Endothelial cell of umbilical vein (primary cell): ENCODE data around the gene MRTFA. TPM values are rescaled to one million over a fixed set of nuclear protein-coding genes. Genes with fewer than 3 reads are reported as not detected.

Source experiments
- BruUV-seq: library from RNA; stranded (reverse); fragments of 400-500 nt; replicated peaks from 2 replicates; lab custom pipeline; 2021; lab: Mats Ljungman, UMichigan
- CTCF ChIA-PET: fragments of 300-600, 350-600 bp; sonication (Branson Sonifier 250); formaldehyde crosslinking; loops from one replicate; lab custom pipeline; 2021; ENCODE audit warnings: antibody characterized with exemption, inconsistent platforms; lab: Charles Lee
- POLR2A ChIA-PET: fragments of 300-600, 350-600 bp; sonication (Branson Sonifier 250); formaldehyde crosslinking; loops from one replicate; lab custom pipeline; 2021; ENCODE audit warnings: antibody characterized with exemption, inconsistent platforms; lab: Charles Lee
- DNase-seq: peaks from one replicate; pipeline ENCODE4 v3.0.0-alpha.2; 2011; ENCODE audit warnings: low read depth, low spot score
- FAIRE-seq: peaks from 2 replicates; lab custom pipeline; 2011; peaks lifted over from hg19 to GRCh38; lab: Jason Lieb, UNC
- H2AFZ ChIP-seq: 2 replicates; pipeline ENCODE4 v1.6.0; 2012; ENCODE audit warnings: low read depth, low read length, control low read depth, inconsistent platforms
- H3K27ac ChIP-seq: 2 replicates; pipeline ENCODE4 v1.5.1; 2011; ENCODE audit warnings: low read depth, mild to moderate bottlenecking, control low read depth, low read length, moderate library complexity; ENCODE audit not compliant: insufficient read depth
- H3K27me3 ChIP-seq, 2 experiments: 2 replicates each; pipeline versions ENCODE4 v1.6.0 to v1.6.1; 2011; ENCODE audit warnings: low read length in 2 of 2, mixed read lengths in 1 of 2; ENCODE audit not compliant: control insufficient read depth in 2 of 2, insufficient read depth in 2 of 2
- H3K36me3 ChIP-seq, 2 experiments: 2 replicates in 1 of 2; 3 replicates in 1 of 2; pipeline ENCODE4 v1.5.1; 2011; ENCODE audit warnings: low read length in 2 of 2, mild to moderate bottlenecking in 1 of 2, moderate library complexity in 1 of 2; ENCODE audit not compliant: control insufficient read depth in 2 of 2, insufficient read depth in 2 of 2; ENCODE audit errors: extremely low read depth in 1 of 2
- H3K4me1 ChIP-seq: 3 replicates; pipeline ENCODE4 v1.5.1; 2011; ENCODE audit warnings: mild to moderate bottlenecking, low read length; ENCODE audit not compliant: control insufficient read depth, insufficient read depth; ENCODE audit errors: extremely low read depth
- H3K4me2 ChIP-seq: 2 replicates; pipeline ENCODE4 v1.6.1; 2011; ENCODE audit warnings: low read length, control low read depth, mixed read lengths; ENCODE audit not compliant: insufficient read depth
- H3K4me3 ChIP-seq, 3 experiments: fragments of 200-600 bp in 1 of 3; sonication (generic), shearing (Covaris generic) in 1 of 3; replicated peaks in 1 of 3; 2 replicates each; pipeline ENCODE4 v1.5.1; 2011 to 2016; ENCODE audit warnings: control low read depth in 3 of 3, low read length in 3 of 3, mild to moderate bottlenecking in 2 of 3, inconsistent platforms in 1 of 3, low read depth in 1 of 3, moderate library complexity in 1 of 3; ENCODE audit not compliant: insufficient read depth in 1 of 3
- H3K79me2 ChIP-seq: 2 replicates; pipeline ENCODE4 v1.6.0; 2012; ENCODE audit warnings: low read length, inconsistent platforms; ENCODE audit not compliant: control insufficient read depth, insufficient read depth
- H3K9ac ChIP-seq: replicated peaks from 2 replicates; pipeline ENCODE3; 2011; ENCODE audit warnings: low read length, control low read depth; ENCODE audit not compliant: insufficient read depth; ENCODE audit errors: extremely low read depth
- H3K9me1 ChIP-seq: replicated peaks from 3 replicates; pipeline ENCODE4 v1.6.0; 2011; ENCODE audit warnings: mild to moderate bottlenecking, low read length; ENCODE audit not compliant: control insufficient read depth, insufficient read depth; ENCODE audit errors: extremely low read depth
- H3K9me3 ChIP-seq: replicated peaks from 2 replicates; pipeline ENCODE4 v1.5.1; 2012; ENCODE audit warnings: low read length, inconsistent platforms; ENCODE audit not compliant: control insufficient read depth, insufficient read depth
- H4K20me1 ChIP-seq: replicated peaks from 2 replicates; pipeline ENCODE3; 2011; ENCODE audit warnings: mild to moderate bottlenecking, low read length; ENCODE audit not compliant: control insufficient read depth, insufficient read depth; ENCODE audit errors: extremely low read depth
- EZH2 ChIP-seq: IDR thresholded peaks from 2 replicates; pipeline ENCODE4 v1.6.1; 2012; ENCODE audit warnings: borderline replicate concordance, low read depth, mild to moderate bottlenecking, moderate library complexity, low read length, inconsistent platforms; ENCODE audit not compliant: severe bottlenecking
- FOS ChIP-seq: IDR thresholded peaks from 2 replicates; pipeline ENCODE4 v1.6.1; 2011; ENCODE audit warnings: mild to moderate bottlenecking, low read length, moderate library complexity, borderline replicate concordance; ENCODE audit not compliant: insufficient read depth
- GATA2 ChIP-seq: IDR thresholded peaks from 2 replicates; pipeline ENCODE4 v1.7.0; 2011; ENCODE audit warnings: low read depth, mild to moderate bottlenecking, moderate library complexity, mixed read lengths, low read length; ENCODE audit not compliant: insufficient read length, insufficient read depth
- JUN ChIP-seq: IDR thresholded peaks from 2 replicates; pipeline ENCODE4 v1.6.1; 2011; ENCODE audit warnings: borderline replicate concordance, low read depth; ENCODE audit not compliant: insufficient read length, insufficient read depth
- MAX ChIP-seq: IDR thresholded peaks from 2 replicates; pipeline ENCODE4 v1.6.1; 2011; ENCODE audit not compliant: insufficient read depth, insufficient read length
- POLR2A ChIP-seq: IDR thresholded peaks from 2 replicates; pipeline ENCODE4 v1.6.1; 2012; ENCODE audit warnings: low read depth, mild to moderate bottlenecking, control low read depth, low read length
- POLR2AphosphoS5 ChIP-seq: IDR thresholded peaks from 2 replicates; pipeline ENCODE4 v1.6.1; 2012; ENCODE audit warnings: low read depth, mild to moderate bottlenecking, control low read depth, low read length, moderate library complexity; ENCODE audit not compliant: insufficient read depth
- dilution Hi-C: fragments of 300-500 bp; cut with MboI; formaldehyde crosslinking; loops from one replicate; pipeline ENCODE4 v1.15.0; 2019; ENCODE audit warnings: low sequenced_read_pairs; ENCODE audit not compliant: extremely low pct_ligation_motif_present
- intact Hi-C: fragments of 100-400 bp; cut with micrococcal nuclease; formaldehyde crosslinking; loops from one replicate; pipeline ENCODE4 v1.10.0; 2022
- polyA plus RNA-seq, 4 experiments: library from polyadenylated mRNA; depleted of rRNA in 3 of 4; stranded (reverse) in 3 of 4; unstranded in 1 of 4; fragments of >200 nt; gene quantifications; 2 replicates each; pipeline versions ENCODE4 v1.2.1 to v1.2.3, GENCODE V29; 2011 to 2012; ENCODE audit warnings: missing spikeins in 1 of 4
- total RNA-seq: library from RNA; stranded (reverse); gene quantifications from 2 replicates; pipeline ENCODE4 v1.2.3, GENCODE V29; 2021
- TF ChIP-seq, protein P1 (sequence below), 2 donors: IDR thresholded peaks; 1 replicate in 1 of 2; 2 replicates in 1 of 2; pipeline ENCODE4 v1.5.1; 2011; ENCODE audit warnings: low read length in 2 of 2, mild to moderate bottlenecking in 2 of 2, moderate library complexity in 2 of 2, control low read depth in 1 of 2, inconsistent platforms in 1 of 2, low read depth in 1 of 2; ENCODE audit not compliant: insufficient read depth in 1 of 2; ENCODE audit errors: extremely low read depth in 1 of 2

MRTFA gene
- total and polyA plus RNA-seq, 2 donors (not counting 3 experiments of a cell fraction or from before 2014, with no cell fraction given) = 13.6 to 44.1 TPM

- Histone ChIP-seq H3K36me3 (no peaks in the 10 kb centered on the region), H3K9me1 (no peaks in the 10 kb centered on the region), H3K4me1 (peaks cover 14% of the 10 kb centered on the region), H3K79me2 (no peaks in the 10 kb centered on the region), H3K4me3 (no peak overlapping the region), H4K20me1 (no peaks in the 10 kb centered on the region), H3K9me3 (no peaks in the 10 kb centered on the region), H3K27me3 (no peaks in the 10 kb centered on the region), H3K27ac (no peak overlapping the region), H2AFZ (no peak overlapping the region), H3K4me2 (no peak overlapping the region), H3K9ac (no peak overlapping the region)
- BruUV-seq = no TSS peak
- DNase-seq (no peak), FAIRE-seq (no peak)
- intact Hi-C loops = no loop called here
- POLR2A ChIA-PET = no interaction called here
- CTCF ChIA-PET = interaction anchor here (1.1 to 5.1 kb wide), 5 partner anchors 16 to 246 kb away, joined by 3 to 26 read pairs (median 5); partner anchors contain the start of gene MRTFA
- TF ChIP-seq POLR2AphosphoS5 (no peak), FOS (no peak), MAX (no peak), EZH2 (no peak), GATA2 (no peak), JUN (no peak), POLR2A (no peak)
- TF ChIP-seq, protein P1, sequence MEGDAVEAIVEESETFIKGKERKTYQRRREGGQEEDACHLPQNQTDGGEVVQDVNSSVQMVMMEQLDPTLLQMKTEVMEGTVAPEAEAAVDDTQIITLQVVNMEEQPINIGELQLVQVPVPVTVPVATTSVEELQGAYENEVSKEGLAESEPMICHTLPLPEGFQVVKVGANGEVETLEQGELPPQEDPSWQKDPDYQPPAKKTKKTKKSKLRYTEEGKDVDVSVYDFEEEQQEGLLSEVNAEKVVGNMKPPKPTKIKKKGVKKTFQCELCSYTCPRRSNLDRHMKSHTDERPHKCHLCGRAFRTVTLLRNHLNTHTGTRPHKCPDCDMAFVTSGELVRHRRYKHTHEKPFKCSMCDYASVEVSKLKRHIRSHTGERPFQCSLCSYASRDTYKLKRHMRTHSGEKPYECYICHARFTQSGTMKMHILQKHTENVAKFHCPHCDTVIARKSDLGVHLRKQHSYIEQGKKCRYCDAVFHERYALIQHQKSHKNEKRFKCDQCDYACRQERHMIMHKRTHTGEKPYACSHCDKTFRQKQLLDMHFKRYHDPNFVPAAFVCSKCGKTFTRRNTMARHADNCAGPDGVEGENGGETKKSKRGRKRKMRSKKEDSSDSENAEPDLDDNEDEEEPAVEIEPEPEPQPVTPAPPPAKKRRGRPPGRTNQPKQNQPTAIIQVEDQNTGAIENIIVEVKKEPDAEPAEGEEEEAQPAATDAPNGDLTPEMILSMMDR (IDR thresholded peaks at IDR 0.05; ENCODE audit: extremely low read depth in 1 of 2, insufficient read depth in 1 of 2, low read depth in 1 of 2, low read length in 2 of 2) = no peak
- dilution Hi-C loops = no loop called here
These were observed 16.8 kb upstream of the MRTFA start for GRCh38 chr22:40653361-40653760.
